HT1080 (cell line): ENCODE results near the gene CRYGD. TPM values are rescaled to one million over a fixed set of nuclear protein-coding genes. Genes with fewer than 3 reads are reported as not detected.
"Not testable (repeated sequence)": the region's sequence is repeated elsewhere in the genome, so short reads cannot be mapped to it uniquely, and the experiment has no call there.

Experiments used
- DNase-seq: peaks from one replicate; pipeline ENCODE4 v3.0.0-alpha.2; 2015; ENCODE audit warnings: low read depth
- total RNA-seq: library from RNA; depleted of rRNA; stranded (reverse); fragments of >200 nt; shearing (Covaris generic); gene quantifications from 2 replicates; pipeline ENCODE4 v1.2.3, GENCODE V29; 2014

The CRYGD gene
- total RNA-seq, 1 experiment from 2014 or later, result not detected

DNA sequence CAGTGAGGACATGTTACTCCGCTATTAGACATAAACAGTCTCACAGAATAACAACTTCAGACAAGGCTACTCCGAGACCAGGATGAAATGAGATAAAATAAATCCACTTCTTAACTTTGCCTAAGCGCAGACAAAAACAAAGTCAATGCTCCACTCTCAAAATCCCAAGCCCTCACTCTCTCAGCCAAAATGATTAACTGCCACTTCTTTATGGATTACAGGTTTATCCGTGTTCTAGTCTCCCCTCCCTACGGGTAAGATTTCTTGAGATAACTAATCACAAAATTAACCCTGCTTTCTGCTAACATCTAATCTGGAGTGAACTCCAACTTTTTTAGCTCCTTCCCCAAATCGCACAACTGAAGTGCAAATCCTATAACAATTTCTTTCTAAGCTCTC, 6.4 kb upstream of the CRYGD start:
- no peak for DNase-seq

DNA sequence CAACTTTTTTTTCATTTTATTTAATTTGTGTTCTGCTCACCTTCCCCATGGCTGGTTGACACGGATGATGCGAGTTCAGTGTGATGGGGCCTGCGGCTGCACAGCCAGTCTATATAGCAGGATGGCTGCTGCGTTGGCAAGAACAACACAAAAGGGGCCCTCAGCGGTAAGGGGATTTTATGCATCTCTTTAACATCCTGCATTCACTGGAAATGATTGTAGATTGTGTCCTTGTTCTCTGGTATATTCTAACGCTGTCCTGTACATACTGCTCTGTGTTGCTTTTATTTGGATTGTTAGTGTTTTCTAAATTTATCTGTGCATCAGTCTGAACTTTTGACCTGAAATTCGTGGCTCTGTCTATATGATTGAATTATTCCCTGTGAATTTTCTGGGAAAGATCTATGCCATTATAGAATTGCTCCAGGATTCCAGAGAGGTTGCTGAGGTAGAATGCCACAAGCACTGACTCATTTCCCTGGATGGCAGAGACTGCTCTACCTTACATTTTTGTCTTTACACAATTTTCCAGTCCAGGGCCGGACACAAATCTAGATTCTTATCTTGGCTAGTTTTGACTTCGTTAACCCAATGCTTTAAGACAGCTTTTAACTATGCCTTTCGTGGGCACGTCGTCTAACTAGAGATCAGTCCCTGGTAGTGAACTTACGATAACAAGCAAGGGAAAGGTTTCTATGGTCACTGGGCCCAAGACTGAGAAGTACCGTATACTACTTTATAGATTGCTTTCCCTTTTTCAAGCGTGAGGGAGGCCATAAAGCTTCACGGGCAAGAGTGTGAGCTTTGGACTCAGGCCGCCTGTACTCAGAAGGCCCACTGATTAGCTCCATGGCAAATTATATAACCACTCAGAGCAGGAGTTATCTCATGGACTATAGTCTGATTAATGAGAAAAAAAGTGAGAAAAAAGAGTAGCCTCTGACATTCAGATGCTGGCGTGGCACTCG, 5.7 kb upstream of the CRYGD start, which contains the start of gene CRYGC:
Gene CRYGC (minus strand): TSS at position 85 of the 968 bp plus-strand sequence. CDS start 36 bp downstream, at position 49.
- DNase-seq, result peak; percentile 57

DNA sequence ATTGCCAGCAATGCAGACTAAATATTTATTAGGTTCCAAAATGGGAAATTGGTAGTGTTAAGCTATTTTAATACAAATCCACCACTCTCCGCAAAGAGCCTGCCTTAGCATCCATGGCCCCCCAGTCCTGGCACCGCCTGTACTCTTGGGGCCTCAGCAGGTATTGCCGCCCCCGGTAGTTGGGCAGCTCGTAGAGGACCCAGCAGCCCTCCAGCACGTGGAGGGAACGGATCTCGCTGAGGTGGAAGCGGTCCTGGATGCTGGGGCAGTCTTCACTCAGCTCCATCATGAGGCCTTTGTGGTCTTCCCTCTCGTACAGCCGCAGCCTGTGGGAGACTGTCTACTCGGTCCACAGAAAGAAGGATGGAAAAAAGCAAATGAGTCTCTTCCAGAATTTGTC, 3.8 kb upstream of the CRYGD start:
- DNase-seq, result no peak

DNA sequence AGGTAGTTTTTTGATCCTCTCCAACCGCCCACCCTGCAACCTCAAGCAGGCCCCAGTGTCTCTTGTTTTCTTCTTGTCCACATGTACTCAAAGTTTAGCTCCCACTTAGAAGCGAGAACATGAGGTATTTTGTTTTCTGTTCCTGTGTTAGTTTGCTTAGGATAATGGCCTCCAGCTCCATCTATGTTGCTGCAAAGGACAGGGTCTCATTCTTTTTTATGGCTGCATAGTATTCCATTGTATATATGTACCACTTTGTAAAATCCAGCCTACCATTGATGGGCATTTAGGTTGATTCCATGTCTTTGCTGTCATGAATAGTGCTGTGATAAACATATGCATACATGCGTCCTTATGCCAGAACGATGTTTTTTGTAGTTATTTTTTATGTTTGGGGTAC, 2.8 kb upstream of the CRYGD start:
- DNase-seq, result no peak

DNA sequence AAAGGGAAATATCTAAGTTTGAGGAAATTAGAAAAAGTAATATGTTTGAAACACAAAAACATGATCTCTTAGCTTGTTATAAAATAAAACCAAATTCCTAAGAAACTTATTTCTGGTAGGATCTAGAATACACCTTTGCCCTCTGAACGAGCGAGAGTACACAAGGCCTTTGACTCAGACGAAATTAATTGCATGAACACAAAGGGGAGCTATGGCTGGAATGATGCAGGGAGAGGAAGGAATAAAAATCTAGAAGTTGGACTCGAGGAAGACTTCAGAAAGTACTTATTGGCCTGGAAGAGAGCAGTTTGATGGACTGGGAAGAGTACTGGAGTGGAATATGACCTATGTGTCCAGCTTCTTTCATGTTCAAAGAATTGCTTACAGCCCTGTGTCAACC, 927 bp upstream of the CRYGD start:
- no peak for DNase-seq

DNA sequence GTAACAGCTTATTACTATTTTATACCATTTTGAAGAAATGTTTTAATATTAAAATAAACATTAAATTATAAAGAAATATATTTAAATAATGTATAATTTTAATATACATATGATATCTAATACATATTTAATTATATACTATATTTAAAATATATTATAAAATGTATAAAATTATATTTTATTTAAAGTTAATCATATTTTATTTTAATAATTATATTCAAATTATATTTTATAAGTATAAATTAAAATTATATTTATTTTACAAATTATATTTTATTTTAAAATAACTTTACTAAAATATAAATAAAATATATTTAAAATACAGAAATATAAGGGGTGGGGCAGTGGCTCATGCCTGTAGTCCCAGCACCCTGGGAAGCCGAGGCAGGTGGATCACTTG, 2.1 kb downstream of the CRYGD start:
- no peak for DNase-seq

DNA sequence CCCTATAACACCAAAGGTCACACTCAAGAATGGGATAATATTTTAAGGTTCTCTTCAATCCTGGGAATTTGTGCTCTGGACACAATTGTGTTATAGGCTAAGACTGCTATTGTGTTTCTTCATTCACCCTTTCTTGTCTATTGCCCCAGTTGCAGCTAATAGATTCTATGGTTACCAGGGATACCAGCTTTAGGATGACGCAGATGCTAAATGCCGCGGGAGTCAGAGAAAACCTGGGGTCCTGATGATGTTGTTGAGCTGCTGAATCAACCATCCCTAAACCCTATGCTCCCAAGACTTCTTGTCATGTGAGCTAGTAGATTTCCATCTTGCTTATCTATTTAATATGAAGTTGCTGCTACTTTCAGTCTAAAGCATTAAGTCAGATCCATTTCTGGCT, 5.4 kb downstream of the CRYGD start:
- no peak for DNase-seq

DNA sequence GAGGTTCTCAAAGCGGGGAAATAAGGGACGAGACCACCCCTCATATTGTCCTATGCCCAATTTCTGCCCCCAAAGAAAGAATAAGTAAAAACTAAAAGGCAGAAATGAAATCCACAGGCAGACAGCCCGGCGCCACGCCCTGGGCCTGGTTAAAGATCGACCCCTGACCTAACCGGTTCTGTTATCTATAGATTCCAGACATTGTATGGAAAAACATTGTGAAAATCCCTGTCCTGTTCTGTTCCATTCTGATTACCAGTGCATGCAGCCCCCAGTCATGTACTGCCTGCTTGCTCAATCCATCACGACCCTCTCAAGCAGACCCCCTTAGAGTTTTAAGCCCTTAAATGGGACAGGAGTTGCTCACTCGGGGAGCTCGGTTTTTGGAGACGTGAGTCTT, 6.9 kb downstream of the CRYGD start:
- not testable (repeated sequence) for DNase-seq

DNA sequence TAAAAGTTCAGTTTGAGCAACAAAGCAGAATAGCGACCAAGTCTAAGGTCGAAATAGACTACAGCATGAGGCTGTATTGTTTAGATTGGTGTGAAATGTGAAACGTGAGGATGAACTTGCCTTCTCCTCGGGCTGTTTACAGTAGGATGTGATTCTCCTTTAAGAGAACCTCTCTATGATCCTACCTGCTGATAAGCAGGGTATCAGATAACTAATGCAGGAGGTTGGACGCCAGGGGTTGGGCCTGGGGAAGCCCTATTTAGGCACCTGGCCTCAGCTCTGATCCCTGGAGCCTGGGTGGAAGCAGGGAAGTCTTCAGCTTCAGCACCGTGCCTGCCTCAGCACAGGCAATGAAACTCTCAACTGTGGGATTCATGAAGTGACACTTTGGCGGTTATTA, 11.4 kb downstream of the CRYGD start:
- no peak for DNase-seq

DNA sequence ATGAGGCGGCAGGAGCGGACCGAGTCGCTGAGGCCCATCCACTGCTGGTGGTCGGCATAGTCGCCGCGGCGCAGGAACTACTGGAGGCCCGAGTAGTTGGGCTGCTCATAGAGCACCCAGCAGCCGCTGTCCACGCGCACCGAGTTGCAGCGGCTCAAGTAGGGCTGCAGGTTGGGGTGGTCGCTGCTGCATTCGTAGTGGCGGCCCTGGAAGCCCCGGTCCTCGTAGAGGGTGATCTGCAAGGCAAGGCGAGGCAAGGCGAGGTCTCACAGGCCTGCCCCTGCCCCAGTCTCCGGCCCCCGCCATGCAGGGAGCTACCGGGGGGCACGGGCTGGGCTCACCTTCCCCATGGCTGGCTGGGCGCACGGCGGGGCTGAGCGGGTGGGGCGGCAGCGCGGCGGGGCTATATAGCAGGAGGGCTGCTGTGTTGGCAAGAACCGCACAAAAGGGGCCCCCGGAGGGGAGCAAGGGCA, 12.0 kb downstream of the CRYGD start:
- DNase-seq, result not testable (repeated sequence)

DNA sequence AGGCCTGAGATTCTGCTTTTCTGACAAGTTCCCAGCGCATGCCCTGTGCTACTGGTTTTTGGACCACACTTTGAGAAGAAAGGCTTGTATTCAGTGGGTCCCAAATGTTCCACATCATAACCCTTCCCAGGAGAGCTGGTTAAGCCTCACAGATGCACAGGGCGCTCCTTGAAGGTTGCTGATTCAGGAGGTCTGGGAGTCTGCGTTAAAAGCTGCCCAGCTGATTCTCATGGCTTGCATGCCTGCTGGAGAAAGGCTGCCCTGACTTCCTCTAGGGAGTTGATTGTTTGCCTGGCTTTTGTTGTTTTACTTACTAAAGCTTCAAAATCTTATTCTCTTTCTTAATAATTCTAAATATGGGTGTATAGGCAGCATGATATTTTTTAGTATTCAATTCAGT, 20.7 kb downstream of the CRYGD start:
- DNase-seq, result no peak

DNA sequence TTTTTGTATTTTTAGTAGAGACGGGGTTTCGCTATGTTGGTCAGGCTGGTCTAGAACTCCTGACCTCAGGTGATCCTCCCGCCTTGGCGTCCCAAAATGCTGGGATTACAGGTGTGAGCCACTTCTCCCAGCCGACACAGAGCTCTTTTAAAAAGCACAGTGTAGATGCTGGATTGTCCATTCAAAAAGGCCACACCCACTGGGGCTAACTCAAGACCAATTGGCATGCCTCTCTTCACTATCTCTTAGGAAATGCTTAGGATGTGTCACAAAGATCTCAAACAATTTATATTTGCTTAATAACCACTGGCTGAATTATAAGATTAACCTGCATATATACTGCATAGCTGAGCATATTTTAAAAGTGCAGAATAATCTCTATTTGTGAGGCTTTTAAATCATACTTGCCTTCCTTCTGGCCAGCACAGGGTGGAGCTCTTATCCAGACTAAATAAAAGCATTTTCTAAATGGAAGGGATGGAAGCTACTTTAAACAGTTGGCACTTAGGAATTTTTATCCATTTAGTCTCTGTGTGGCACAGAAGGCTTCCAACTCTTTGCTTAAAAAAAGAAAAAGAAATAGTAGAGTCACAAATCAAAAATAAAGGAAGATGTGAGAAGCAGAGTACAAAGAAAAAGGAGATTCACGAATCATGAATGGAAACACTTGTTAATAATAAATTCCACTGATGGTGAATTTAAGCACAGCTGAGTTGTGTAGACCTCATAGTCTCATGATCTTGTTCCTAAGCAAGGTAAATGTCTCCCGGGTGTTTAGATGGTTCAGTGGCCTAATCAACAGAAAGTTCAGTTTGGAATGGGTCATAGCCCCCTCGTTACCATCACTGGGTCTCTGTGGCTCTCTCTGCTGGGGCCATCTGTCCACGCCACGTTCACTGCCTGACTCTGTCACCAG, 22.4 kb downstream of the CRYGD start:
- peak; percentile 42 for DNase-seq

DNA sequence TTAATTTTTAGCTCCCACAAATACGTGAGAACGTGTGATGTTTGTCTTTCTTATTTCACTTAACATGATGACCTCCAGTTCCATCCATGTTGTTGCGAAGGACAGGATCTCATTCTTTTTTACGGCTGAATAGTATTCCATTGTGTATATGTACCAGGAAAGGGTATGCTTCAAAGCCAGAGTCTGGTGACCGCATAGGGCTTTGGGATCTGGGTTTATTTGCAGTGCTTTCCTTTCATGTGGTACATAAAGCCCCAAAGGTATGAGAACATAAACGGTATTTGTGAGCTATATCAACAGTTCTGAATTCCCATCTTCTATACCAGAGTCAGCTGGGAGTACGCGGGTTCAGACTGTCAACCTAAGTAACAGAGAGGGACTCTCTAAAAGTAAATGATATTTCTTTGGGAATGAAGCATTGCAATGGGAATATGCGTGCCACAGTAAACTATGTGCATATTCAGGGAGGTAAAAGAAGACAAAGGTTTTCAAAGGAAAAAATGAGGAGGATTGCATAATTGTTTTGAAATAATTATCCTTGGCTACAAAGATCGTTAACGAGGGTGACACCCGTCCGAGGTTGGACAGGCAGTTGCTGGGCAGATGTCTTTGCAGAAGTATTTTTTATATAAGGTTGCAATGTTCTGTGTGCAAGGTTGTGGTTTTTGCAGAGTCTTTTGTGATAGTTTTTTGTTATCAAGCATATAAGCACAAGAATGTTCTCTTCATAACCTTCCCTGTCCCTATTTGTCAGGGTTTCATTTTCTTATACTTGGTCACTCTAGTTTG, 24.4 kb downstream of the CRYGD start:
- no peak for DNase-seq

DNA sequence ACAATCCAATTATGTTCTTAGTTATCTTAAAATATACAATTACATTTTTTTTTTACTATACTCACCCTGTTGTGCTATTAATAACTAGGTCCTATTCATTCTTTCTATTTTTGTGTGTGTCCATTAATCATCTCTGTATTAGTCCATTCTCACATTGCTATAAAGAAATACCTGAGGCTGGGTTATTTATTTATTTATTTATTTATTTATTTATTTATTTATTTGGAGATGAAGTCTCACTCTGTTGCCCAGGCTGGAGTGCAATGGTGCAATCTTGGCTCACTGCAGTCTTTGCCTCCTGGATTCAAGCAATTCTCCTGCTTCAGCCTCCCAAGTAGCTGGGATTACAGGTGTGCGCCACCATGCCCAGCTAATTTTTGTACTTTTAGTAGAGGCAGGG, 25.6 kb downstream of the CRYGD start:
- DNase-seq, result not testable (repeated sequence)

DNA sequence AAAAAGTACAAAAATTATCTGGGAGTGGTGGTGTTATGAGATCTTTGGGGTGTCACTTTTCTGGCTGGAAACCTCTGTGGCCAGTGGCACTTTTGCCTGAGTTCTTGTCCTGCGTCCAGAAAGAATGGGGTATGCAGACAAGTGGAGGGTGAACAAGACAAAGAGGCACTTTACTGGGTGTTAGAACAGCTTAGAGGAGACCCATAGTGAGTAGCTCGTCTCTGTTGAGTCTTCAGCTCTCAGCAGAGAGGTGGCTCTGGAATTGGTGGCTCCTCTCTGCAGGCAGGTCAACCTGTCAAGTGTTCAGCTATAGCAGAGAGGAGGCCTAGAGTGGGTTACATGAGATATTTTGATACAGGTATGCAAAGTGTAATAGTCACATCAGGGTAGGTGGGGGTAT, 26.1 kb downstream of the CRYGD start:
- DNase-seq, result no peak

DNA sequence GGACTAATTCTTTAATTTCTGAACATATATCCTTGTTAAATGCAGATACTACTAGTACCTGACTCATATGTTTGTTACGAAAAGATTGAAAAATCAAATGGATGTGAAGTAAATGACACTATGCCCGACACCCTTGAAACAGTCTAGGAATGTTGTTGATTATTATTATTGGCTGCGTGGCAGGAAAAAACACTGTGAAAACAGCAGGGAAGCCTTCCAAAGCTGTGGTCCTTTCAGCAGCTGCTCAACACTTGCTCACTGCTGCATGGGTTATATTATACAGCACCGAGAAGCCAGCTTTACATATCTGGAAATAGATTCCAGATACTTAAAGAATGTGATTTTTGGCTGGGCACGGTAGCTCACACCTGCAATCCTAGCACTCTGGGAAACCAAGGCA, 26.5 kb downstream of the CRYGD start:
- DNase-seq, result no peak

DNA sequence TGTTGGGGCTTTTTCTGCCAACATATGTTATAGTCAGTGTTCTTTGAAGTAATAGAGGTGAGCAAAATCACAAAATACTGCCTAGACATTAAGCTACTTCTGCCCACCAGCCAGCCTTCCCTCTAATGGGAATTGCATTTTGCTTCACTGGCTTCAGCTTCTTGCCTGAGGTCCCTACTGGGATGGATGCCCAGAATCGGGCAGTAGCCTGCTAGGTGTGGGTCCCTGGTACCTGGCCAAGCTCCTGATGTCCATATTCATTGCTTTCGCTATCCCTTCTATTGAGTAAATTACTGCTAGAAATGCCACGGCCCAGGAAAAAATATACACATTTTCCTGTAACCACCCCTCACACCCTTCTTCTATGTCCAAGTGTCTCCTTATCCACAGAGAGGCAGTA, 27.0 kb downstream of the CRYGD start:
- DNase-seq, result no peak

DNA sequence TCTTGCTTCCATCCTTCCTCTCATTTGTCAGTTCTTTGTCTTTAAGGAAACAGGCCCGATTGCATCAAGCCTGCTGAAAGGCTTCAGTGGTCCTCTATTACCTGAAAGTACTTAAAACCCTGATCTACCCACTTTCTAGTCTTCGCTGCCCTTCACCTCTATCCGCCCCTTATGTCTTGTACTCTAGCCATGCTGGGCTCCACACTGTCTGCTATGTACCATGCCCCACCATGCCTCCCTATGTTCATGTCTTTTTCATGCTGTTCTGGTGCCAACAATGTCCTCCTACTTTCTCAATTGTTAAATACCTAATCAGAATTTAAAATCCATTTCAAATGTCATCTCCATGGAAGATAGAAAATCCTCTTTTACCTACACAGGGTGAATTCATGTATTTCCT, 28.2 kb downstream of the CRYGD start:
- DNase-seq, result no peak

DNA sequence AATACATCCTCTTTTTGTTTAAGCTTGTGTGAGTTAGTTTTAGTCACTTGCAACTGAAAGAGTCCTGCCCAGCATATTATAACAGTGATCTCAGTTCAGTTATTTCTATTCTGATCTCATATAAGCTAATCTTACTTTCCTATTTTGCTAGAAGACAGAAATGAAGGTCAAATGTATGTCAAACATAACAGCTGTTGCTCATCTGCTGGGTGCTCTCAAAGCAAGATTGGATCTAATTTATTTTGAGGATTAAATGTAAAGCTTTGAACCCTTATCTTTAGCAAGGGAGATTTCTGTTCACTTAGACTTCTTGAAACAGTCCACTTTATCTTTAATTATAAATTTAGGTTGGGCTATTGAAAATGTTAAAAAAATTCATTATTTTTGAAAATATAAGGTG, 31.2 kb downstream of the CRYGD start:
- DNase-seq, result no peak

DNA sequence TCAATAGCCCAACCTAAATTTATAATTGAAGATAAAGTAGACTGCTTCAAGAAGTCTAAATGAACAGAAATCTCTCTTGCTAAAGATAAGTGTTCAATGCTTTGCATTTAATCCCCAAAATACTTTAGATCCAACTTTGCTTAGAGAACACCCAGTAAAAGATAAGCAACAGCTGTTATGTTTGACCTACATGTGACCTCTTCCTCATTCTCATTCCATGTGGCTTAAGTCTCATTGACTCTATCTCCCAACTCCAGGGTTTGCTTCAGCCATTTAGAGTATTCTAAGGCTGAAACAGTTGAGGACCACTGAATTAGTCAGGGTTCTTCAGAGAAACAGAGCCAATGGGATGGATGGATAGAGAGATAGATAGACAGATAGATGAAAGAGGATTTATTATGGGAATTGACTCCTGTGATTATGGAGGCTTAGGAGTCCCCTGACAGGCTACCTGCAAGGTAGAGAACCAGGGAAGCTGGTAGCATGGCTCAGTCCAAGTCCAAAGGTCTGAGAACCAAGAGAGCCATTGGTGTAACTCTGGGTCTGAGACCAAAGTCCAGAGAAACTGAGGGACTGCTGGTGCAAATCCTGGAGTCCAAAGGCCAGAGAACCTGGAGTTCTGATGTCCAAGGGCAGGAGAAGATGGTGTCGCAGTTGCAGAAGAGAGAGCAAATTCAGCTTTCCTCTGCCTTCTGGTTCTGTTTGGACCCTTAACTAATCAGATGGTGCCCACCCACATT, 32.1 kb downstream of the CRYGD start:
- DNase-seq, result no peak
